ENCODE measurements around the gene GSK3A. TPM values are rescaled to one million over a fixed set of nuclear protein-coding genes. Genes with fewer than 3 reads are reported as not detected.

Gene GSK3A
- 39.6 TPM for total RNA-seq
- long read RNA-seq, transcript GSK3A-201 (11 exons, 2,188 nt) = major isoform, 24 of 28 reads
- long read RNA-seq, partial matches to known transcripts = 1 of 28 reads
- long read RNA-seq, other reads (novel, unspliced or antisense) = 2 of 28 reads

DNA sequence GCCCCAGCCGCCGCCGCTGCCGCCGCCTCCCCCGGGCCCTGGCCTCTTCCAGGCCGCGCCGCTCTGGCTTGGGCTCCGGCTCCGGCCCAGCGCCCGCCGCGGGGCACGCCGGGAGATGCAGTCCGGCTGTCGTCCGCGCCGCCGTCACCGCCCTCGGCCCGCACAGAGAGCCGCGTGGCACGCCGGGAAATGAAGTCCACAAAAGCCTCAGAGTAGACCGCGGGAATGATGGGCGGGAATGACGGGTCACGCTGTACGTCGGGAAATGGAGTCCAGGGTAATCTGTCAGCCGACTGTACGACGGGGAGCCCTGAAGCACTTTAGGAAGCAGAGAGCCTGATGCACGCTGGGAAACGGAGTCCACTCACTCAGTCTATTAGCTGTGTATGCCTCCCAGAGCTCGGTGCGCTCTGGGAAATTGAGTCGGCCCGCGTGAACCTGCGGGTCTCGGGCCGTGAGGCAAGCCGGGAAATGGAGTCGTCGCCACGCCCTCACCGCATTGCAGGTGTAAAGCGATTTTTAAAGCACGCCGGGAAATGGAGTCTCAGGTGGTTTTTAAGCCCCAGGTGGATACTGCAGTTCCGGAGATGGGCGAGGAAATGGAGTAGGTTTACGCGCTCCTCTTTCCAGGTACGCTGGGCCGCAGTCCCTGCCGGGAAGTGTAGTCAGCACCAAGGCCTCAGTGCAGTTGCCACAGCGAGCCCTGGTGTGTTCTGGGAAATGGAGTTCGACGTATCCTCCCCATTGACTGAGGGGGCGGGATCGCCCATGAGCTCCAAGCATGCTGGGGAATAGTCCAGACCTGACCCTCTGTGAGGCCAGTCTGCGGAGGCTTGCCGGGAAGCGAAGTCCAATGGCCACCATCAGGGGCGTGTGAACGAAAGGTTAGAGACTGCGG is at the start of gene GSK3A:
TSS of gene GSK3A (minus strand) at position 91 of the 898 bp plus-strand sequence. CDS start 137 bp downstream, outside the sequence.
- peak; percentile 100 for DNase-seq (ENCODE audit: low spot score)
- intact Hi-C loops (cut with DNase I) = loop anchor here (2.0 to 10.0 kb wide), 2 partner anchors 24 to 182 kb away; partner anchors contain the start of gene LIPE

DNA sequence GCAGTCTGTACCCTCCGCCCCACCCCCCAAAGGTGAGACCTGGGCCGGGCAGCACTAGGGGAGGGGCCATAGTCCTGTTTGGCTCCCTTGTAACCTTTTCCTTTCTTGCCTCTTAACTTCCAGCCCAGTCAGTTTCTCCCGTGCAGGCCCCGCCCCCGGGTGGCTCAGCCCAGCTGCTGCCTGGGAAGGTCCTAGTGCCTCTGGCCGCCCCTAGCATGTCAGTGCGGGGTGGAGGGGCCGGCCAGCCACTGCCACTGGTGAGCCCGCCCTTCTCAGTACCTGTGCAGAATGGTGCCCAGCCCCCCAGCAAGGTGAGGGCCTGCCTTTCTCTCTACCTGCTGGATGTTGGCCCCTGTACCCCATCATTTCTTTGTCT is 49.0 kb upstream of the GSK3A start:
- intact Hi-C loops (cut with DNase I) = no loop called here
- DNase-seq (ENCODE audit: low spot score) = no peak

DNA sequence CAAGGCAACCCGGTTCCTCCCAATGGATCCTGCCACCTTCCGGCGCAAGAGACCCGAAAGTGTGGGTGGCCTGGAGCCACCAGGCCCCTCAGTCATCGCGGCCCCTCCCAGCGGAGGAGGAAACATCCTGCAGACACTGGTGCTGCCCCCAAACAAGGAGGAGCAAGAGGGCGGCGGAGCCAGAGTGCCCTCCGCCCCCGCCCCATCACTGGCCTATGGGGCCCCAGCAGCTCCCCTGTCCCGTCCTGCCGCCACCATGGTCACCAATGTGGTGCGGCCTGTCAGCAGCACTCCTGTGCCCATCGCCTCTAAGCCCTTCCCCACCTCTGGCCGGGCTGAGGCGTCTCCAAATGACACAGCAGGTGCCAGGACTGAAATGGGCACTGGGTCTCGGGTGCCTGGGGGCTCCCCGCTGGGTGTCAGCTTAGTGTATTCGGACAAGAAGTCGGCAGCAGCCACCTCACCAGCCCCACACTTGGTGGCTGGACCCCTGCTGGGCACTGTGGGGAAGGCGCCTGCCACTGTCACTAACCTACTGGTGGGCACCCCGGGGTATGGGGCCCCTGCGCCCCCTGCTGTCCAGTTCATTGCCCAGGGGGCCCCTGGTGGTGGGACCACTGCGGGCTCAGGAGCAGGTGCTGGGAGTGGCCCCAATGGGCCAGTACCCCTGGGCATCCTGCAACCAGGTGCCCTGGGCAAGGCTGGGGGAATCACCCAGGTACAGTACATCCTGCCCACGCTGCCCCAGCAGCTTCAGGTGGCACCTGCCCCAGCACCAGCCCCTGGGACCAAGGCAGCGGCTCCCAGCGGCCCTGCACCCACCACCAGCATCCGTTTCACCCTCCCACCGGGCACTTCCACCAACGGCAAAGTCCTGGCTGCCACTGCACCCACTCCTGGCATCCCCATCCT is 48.4 kb upstream of the GSK3A start:
- intact Hi-C loops (cut with DNase I) = no loop called here
- DNase-seq (ENCODE audit: low spot score) = no peak

DNA sequence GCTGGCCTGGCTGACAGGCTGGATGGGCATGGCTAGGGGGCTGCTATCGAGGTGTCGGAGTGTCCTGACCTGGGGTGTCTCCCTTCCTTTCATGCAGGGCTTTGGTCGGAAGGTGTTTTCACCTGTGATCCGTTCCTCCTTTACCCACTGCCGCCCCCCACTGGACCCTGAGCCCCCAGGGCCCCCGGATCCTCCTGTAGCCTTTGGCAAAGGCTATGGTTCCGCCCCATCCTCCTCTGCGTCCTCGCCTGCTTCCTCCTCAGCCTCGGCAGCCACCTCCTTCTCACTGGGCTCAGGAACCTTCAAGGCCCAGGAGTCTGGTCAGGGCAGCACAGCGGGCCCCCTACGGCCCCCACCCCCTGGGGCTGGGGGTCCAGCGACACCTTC is 47.7 kb upstream of the GSK3A start:
- intact Hi-C loops (cut with DNase I) = no loop called here
- no peak for DNase-seq (ENCODE audit: low spot score)

DNA sequence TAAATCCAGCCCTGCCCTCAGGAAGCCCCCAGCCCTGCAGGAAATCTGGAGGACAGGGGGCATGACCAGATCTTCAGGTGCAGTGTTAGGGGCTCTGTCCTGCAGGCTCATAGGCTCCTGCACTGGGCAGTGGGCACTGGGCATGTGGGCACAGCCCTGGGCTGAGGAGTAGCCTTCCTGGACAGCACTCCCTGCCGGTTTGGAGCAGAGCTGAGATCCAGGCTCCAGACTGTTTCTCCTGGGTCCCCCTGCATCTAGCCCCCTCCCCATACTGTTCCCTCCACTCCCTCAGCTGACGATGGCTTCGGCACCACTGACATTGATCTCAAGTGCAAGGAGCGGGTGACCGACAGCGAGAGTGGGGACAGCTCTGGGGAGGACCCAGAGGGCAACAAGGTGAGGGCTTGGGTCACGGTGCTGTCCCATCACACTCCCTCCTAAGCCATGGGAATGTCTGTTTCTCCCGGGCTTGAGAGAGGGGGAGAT is 47.2 kb upstream of the GSK3A start:
- intact Hi-C loops (cut with DNase I) = no loop called here
- DNase-seq (ENCODE audit: low spot score) = no peak

DNA sequence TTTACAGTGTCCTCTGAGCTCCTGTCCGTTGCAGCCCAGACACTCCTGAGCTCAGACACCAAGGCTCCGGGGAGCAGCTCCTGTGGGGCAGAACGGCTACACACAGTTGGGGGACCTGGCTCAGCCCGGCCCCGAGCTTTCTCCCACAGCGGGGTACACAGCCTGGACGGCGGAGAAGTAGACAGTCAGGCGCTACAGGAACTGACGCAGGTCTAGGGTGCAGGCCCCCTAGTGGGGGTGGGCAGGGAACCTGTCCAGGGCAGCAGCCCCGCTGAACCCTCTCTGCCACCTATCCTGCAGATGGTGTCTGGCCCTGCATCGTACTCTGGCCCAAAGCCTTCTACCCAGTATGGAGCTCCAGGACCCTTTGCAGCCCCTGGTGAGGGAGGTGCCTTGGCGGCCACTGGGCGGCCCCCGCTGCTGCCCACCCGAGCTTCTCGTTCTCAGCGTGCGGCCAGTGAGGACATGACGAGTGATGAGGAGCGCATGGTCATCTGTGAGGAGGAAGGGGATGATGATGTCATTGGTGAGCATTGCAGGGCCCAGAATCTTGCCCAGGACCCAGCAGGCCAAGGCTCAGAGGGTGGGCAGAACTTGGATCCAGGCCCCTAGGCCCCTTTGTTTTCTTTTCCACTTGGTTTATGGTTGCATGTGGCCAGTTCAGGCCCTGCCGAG is 46.6 kb upstream of the GSK3A start:
- intact Hi-C loops (cut with DNase I) = no loop called here
- no peak for DNase-seq (ENCODE audit: low spot score)

DNA sequence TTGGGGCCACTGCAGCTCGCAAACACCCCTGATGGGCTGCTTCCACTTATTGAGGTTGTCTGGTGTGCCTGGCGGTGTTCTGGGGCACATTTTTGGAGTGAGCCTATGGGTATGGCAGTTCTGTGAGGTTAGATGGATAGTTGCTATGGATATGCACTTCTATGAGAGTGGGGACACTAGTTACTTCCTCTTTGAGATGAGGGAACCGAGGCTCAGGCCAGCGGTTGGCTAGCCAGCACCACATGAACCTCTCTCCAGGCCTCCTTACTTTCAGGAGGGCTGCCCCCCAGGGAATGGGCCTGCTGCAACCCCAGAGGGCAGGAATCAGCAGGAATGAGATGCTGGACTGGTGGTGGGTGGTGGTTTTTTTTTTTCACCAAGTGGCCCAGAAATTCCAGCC is 46.0 kb upstream of the GSK3A start:
- intact Hi-C loops (cut with DNase I) = no loop called here
- no peak for DNase-seq (ENCODE audit: low spot score)

DNA sequence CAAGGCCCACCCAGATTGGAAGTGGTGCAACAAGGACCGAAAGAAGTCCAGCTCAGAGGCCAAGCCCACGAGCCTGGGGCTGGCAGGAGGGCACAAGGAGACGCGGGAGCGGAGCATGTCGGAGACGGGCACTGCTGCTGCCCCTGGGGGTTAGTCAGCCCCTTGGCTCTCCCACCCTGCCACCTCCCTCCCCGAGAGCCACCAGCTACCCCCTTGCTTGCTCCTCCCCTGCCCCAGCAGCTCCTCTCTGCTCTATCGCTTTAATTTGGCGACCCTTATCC is 45.4 kb upstream of the GSK3A start:
- intact Hi-C loops (cut with DNase I) = no loop called here
- no peak for DNase-seq (ENCODE audit: low spot score)

DNA sequence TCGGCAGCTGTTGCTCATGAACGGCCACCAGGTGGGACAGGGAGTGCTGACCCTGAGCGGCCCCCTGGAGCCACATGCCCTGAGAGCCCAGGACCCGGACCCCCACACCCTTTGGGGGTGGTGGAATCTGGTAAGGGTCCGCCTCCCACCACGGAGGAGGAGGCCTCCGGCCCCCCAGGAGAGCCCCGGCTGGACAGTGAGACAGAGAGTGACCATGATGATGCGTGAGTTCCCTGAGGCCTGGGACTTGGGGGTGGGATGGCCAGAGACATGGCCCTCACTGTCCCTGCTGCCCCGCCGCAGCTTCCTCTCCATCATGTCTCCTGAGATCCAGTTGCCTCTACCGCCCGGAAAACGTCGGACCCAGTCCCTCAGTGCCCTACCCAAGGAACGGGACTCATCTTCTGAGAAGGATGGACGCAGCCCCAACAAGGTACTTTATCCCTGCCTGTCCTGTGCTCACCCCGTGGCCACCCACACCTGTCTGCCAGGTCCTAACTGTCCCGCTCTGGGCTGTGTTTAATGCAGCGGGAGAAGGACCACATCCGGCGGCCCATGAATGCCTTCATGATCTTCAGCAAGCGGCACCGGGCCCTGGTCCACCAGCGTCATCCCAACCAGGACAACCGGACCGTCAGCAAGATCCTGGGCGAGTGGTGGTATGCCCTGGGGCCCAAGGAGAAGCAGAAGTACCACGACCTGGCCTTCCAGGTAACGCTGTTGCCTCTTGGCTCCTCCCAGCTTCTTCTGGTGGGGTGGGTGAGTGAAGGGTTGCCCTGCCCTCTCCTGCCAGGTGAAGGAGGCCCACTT is 44.8 kb upstream of the GSK3A start:
- intact Hi-C loops (cut with DNase I) = no loop called here
- DNase-seq (ENCODE audit: low spot score) = no peak

DNA sequence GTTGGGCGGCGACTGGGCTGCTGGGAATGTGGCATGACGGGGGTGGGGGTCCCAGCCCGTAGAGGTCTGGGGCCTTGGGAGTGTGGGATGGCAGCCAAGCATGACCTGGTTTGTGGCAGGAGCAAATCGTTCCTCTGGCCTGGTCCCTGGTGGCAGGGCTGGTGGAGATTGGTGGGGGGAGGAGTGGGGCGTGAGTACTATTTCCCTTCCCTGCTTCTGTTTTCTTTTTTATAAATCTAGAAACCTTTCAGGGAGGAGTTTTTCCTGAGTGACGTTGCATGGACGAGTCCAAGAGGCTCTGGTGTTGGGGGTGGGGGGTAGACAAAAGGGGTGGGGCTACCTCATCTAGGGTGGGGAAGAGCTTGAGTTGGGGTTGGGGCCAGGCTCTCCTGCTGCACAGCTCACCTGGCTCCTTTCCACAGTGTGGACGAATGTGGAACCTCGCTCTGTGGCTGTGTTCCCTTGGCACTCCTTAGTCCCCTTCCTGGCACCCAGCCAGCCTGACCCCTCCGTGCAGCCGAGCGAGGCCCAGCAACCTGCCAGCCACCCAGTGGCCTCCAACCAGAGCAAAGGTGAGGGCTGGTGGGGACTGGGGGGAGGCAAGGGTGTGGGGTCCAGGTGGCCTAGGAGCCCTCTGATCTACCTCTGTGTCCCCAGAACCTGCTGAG is 44.1 kb upstream of the GSK3A start:
- intact Hi-C loops (cut with DNase I) = no loop called here
- no peak for DNase-seq (ENCODE audit: low spot score)

DNA sequence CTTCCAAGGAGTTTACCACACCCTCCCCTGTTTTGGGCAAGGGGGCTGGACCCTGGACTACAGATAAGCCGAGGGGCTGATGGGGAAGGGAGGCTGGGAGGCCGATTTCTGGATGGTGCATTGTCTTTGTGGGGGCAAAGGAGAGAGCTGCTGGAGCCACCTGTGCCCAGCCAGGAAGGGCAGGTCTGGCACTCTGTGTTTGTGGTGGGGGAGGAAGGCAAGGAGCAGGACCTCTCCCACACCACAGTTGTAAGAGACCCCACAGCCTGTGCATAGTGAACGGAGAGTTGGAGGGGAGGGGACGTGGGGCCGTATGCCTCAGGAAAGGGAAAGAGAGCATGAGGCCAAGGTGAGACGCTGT is 43.6 kb upstream of the GSK3A start:
- intact Hi-C loops (cut with DNase I) = no loop called here
- DNase-seq (ENCODE audit: low spot score) = no peak

DNA sequence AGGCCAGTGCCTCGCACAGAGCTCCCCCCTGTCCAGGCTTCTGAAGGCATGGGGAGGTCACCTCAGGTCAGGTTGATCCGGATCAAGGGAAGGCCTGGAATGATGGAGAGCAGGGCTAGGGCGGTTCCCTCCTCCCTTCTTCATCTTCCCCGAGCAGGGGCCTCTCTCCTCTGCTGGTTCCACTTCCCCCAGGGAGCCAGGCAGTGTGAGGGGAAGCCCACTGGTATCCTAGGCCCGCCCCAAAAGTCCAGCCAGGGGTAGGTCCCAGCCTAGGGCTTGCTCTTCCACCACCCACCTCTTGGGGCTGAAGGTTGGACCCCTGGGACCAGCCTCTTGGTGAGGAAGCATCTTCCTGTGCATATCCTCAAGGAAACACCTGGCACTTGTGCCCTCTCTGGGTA is 43.1 kb upstream of the GSK3A start:
- intact Hi-C loops (cut with DNase I) = no loop called here
- DNase-seq (ENCODE audit: low spot score) = no peak

DNA sequence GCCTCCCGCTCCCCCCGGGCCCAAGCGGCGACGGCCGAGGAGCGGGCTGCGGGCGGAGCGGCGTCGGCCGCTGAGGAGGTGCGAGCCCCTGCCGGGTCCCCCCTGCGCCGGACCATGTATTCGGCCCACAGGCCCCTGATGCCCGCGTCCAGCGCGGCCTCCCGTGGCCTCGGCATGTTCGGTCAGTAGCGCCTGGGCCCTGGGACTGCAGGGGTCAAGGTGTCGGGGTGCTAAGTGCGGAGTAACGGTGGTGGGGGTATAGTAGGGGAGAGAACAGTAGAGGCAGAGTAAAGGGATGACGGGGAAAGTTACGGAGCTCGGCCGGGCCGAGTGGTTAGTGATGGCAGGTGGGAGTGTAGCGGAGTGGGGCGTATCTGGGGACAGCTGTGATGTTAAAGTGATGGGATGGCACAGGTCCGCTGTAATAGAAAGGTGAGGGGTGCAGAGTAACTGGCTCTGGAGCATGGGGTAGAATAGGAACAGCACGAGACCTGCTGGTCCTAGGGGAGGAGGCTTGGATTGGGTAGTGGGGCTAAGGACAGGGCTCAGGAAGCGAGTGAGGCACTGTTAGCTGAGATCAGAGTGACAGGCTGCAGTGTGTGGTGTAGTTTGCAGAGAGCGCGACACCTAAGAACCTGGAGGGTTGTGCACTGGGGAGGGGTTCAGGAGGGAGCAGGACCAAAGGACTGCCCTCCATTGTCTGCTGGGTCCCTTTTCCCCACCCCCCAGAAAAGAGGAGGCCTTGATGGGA is 42.4 kb upstream of the GSK3A start:
- DNase-seq (ENCODE audit: low spot score) = no peak
- intact Hi-C loops (cut with DNase I) = no loop called here

DNA sequence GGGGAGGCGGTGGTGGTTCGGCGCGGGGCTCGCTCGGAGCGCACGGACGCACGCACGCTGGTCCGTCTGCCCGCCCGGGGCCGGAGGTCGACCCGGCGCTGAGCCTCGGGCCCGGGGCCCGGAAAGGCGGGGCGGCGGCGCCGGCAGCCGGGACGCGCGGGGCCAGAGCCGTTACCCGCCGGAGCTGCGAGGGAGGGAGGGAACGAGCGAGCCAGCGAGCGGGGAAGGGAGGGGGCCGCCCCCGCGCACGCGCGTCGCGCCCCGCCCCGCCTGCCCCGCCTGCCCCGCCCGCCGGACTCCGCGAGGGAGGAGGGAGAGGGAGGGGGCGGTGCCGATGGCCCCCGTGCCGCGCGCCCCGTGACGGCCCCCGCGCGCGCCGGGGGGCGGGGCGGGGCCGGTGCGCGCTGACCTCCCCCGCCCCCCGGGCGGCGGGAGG is 41.7 kb upstream of the GSK3A start:
- peak; percentile 93 for DNase-seq (ENCODE audit: low spot score)
- intact Hi-C loops (cut with DNase I) = no loop called here

DNA sequence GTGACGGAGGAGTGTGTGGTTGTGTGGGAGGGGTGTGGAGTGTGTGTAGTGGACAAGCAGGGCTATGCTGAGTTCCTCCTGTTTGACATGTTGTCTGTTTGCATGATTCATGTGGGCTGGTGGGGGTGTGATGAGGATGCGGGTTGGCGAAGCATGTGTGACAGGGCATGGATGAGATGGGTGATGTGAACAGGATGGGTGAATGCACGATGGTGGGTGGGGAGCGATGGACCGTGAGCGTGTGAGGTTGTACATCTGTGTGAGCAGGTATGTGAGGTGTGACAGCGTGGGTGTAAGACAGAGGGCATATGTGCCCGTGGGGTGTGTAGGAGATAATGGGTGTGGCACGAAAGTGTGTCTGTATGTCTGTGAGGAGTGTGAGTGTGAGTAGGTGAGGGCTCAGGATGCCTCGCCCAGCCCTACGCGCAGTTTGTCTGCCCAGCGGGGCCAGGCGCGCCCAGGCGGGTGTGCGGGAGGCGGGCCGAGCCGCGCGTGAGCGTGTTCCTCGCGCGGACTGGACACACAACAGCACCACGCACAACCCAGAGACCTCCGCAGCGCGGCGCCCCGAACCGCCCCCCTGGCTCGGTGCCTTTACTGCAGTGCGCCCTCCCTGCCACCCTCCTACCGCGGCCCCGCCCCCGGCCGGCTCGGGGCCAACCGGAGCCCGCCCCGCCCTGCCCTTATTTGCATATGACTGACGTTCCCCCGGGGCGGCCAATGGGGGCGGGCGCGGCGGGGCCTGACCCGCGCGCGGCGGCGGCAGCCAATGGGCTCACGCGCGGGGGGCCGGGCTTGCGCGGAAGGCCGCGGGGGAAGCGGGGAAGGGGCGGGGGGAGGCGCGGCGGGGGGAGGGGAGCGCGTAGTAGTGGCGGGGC is 41.0 kb upstream of the GSK3A start:
- intact Hi-C loops (cut with DNase I) = loop anchor here (2.0 kb wide), 1 partner anchor 15 kb away; the partner anchor contains the start of gene CIC
- peak; percentile 98 for DNase-seq (ENCODE audit: low spot score)

DNA sequence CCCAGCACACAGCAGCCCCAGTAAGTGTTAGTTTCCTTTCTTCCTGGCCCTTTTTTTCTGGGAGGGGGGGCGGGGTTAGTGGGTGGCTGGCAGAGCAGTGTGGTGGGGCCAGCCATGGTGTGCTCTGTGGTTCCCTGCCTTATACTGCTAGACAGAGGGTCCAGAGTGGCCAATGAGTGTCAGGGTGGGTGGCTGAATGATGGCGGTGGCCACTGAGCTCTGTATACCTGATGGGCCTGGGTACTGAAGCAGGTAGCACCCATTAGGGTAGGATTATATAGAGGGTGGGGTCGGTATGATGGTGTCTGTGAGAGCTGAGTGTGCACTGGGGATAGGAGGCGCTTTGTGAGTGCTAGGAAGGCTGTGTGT is 40.4 kb upstream of the GSK3A start:
- intact Hi-C loops (cut with DNase I) = loop anchor here (2.0 kb wide), 1 partner anchor 14 kb away; the partner anchor contains the start of gene CIC
- DNase-seq (ENCODE audit: low spot score) = no peak
